ENCODE data around the gene PSME3IP1.
"Not testable (repeated sequence)": the region's sequence is repeated elsewhere in the genome, so short reads cannot be mapped to it uniquely, and the experiment has no call there.

PSME3IP1 gene, protein sequence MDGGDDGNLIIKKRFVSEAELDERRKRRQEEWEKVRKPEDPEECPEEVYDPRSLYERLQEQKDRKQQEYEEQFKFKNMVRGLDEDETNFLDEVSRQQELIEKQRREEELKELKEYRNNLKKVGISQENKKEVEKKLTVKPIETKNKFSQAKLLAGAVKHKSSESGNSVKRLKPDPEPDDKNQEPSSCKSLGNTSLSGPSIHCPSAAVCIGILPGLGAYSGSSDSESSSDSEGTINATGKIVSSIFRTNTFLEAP

DNA sequence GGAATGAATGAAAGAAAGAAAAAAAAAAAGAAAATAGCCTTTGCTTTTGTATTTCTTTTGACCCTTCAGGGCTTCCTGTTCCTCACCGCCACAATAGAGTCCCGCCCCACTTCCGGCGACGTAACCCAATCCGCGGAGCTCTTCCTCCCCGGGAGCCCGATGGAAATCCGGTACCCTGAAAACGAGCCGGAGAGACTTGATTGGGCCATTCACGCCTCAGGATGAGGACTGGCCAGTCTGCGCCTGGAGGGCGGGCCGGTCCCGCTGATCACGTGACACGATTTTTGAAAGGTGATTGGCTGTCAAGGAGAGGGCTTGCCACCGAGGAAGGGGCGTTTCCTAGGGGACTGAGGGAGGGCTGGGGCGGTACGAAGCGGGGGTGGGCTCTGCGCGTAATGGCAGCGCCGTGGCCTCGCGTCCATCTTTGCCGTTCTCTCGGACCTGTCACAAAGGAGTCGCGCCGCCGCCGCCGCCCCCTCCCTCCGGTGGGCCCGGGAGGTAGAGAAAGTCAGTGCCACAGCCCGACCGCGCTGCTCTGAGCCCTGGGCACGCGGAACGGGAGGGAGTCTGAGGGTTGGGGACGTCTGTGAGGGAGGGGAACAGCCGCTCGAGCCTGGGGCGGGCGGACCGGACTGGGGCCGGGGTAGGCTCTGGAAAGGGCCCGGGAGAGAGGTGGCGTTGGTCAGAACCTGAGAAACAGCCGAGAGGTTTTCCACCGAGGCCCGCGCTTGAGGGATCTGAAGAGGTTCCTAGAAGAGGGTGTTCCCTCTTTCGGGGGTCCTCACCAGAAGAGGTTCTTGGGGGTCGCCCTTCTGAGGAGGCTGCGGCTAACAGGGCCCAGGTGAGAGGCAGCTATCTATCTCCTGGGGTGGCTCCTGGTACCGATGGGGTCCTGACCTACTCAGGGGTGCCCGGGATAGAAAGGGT lies at the start of gene PSME3IP1, which contains the start of gene RSPRY1:
Gene PSME3IP1, minus strand, starts transcription at position 95 of the 927 bp plus-strand sequence. CDS start 12,185 bp downstream, outside the sequence.
Gene RSPRY1, plus strand, starts transcription at position 385 of the 927 bp plus-strand sequence. CDS start 18,330 bp downstream, outside the sequence.
- DNase-seq (ENCODE audit: low spot score): peak; percentile 95

DNA sequence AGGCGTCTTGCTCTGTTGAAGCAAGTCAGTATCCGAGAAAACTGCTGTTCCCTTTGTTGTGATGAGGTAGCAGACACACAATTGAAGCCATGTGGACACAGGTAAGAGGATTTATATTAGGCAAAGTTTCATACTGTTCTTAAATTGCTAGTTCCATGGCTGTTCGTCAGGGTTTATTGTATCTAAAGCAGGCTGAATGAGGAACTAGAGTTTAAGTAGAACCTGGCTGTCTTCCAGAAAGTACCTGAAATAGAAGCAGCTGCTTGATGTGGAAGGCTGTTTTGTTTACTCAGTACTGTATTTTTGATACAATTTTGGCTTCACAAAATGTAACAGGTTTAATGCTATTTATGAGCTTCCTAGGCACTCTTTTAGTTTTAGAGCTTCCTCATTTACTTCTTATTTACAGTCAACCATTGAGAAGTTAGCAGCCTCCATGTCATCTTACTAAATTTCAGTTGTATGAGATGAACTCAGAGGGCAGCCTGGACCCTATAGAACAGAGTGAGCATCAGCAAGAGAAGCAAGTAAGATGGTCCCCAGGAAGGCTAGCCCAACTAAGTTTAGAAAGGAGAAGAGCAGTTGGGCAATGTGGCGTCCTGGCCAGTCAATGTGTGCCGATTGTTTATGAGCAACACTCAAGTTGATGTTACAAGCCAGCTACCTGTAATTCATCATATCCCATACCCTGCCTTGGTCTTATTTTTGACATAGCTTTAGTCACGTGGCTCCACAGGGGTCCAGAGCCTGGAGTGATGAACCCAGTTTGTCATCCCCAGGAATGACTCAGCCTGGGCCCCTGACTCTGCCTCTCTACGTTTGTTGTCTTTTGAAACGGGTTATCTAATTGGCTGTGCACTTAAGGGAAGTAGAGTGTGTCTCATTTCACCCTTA lies 49.5 kb upstream of the PSME3IP1 start:
- DNase-seq (ENCODE audit: low spot score): no peak

DNA sequence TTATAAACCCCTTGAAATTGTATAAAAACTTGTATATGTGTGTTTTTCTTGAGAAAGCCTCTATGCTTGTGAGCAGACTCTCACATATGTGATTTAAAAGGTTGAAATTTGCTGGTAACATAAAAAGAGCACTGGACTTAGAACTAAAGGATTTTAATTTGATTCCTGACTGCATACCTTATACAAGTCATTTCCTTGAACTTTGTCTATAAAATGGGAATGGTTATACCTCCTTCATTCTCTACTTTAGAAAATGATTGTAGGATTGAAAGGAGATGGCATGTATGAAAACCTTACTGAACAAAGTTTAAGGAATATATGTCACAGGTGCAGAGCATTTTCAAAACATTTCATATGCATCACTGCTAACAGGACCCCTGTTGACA lies 48.9 kb upstream of the PSME3IP1 start:
- DNase-seq (ENCODE audit: low spot score): no peak

DNA sequence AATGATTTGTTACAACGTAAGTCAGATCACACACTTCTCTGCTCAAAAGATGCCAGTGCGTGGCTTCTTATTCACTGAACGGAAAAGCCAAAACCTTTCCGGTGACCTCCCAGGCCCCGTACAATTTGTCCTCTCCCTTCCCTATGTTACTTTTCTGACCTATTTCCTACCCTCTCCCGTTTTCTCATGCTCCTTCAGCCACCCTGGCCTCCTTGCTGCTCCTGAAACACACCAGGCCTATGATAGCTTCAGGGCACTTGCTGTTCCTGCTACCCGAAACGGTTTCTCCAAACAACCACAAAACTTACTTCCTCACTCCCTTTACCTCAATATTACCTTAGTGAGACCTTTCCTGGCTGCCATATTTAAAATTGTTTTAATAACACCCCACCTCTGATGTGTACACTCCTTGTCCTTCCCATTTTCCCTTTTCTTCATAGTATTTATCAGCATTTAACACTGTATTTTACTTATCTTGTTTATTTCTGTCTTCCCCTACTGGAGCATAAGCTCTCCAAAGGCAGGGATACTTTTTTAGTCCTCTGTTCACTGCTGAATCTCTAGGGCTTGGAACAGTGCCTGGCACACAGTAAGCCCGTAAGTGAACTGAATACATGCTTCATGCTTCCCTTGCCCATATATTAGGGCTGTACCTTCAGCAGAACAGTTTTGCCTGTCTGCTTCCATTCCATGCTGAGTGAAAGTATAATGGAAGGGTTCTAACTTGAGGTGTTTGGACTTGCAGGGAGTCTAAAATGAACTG lies 48.3 kb upstream of the PSME3IP1 start:
- no peak for DNase-seq (ENCODE audit: low spot score)

DNA sequence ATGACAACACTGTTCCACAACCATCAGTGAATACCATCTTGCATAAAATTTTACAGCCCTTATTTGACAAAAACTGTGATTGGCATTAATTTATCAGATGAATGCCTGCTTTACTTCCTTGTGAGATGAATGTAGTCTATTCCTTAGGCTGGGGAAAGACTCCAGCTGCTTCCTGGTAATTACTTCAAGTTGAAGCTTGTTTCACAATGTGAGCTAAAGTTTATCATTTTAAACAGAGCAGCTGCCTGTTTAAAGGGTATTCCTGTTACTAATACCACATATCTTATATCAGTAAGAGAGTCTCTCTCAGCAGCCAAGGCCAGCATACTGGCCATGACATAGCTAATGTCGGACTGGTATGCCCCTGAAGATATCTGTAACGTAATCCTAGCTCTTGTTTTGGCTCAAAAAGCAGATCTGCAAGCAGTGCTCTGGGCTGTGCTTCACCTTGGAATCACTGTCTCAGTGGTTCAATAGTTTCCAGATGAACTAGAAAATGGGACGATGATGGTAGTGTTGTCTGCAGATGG lies 46.0 kb upstream of the PSME3IP1 start:
- DNase-seq (ENCODE audit: low spot score): no peak

DNA sequence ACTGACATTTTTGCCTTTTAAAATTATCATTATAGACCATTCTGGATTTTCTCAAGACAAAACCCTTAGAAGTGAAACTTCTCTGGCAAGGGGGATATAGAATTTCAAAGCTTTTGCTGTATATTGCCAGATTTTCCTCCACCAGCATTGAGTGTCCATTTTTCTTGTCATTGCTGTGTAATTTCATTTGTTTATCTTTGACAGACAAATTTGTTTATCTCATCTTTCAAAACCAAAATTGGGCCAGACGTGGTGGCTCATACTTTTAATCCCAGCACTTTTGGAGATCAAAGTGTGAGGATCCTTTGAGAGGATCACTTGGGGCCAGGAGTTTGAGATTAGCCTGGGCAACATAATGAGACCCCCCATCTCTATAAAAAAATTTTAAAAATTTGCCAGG lies 43.2 kb upstream of the PSME3IP1 start:
- no peak for DNase-seq (ENCODE audit: low spot score)

DNA sequence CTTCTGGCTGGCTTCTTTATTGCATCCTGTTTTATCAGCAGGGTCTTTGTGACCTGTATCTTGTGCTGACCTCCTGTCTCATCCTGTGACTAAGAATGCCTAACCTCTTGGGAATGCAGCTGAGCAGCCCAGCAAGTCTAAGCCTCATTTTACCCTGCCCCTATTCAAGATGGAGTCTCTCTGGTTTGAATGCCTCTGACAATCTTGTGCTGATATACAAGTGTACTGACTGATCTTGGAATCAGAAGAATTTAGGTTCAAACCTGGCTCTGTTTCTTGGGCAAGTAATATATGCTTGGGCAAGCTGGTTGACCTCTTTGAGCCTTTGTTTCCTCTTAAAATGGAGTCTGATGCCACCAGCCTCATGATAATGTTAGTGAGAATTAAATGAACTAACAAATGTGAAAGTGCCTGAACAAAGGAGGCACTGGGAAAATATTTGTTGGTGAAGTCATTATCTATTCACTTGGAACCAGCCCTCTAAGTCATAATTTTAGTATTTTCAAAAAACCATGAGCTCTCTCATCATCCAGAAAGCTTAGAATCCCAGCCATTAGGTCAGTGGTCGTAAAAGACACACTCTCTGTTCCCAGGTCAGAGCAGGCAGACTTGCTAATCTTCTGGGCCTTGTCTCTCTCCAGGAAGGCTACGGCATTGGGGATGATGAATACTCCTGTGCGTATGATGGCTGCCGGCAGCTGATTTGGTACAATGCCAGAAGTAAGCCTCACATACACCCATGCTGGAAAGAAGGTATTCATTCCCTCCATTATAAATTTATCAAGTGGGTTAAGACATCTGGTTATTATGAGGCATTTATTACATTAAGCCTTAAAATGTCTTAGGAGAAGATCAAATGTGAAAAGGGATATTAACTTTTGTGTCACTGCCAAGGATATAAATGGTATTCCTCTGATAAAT lies 41.1 kb upstream of the PSME3IP1 start:
- DNase-seq (ENCODE audit: low spot score): no peak

DNA sequence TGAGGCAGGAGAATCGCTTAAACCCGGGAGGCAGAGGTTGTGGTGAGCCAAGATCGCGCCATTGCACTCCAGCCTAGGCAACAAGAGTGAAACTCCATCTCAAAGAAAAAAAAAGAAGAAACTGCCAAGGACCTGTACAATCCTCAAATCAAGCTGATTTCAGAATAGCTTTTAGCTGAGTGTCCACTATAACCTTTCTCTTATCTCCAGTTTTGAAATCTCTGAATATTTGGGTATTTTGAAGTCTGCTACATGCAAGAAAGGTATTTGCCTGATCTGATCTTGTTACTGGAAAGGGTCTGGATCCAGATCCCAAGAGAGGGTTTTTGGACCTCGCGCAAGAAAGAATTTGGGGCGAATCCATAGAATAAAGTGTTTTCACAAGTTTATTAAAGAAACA lies 40.1 kb upstream of the PSME3IP1 start:
- no peak for DNase-seq (ENCODE audit: low spot score)

DNA sequence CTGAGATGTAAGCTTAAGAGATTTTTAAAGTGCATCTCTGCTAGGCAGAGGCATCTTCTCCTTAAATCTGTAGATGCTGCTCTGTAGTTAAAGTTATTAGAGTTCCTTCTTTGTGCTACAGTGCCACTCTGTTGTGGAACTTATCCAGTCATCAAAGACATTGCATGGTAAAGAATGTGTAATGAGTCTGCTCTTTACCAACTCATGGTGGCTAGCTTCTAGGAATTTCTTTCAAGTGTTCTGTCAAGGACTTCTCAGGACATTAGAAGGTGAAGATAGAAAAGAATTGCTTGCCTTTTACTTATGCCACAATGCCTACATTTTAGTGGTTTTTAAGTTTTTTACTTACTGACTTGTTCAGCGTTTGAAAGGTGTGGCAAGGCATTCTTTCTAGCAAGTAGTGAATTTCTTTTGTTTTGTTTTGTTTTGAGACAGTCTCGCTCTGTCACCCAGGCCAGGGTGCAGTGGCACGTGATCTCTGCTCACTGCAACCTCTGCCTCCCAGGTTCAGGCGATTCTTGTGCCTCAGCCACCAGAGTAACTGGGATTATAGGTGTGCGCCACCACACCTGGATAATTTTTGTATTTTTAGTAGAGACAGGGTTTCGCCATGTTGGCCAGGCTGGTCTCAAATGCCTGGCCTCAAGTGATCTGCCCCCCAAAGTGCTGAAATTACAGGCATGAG lies 39.0 kb upstream of the PSME3IP1 start:
- no peak for DNase-seq (ENCODE audit: low spot score)

DNA sequence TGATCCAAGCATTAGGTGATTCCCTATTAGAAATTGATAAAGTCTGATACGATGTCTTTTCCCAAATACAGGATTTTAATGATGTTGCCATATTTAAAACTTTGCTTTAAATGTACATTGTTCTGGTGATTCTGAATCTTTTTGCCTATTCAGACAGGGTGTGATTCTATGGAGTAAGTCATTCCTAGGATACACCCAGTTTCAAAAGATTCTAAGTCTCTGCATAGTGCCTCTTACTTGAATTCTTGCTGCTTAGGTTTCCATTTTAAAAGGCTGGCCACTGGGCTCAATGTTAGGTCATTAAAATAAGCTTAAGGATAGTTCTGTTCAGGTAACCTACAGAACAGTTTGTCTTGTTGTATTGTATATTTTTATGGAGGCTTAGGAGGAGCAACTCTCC lies 37.2 kb upstream of the PSME3IP1 start:
- DNase-seq (ENCODE audit: low spot score): no peak

DNA sequence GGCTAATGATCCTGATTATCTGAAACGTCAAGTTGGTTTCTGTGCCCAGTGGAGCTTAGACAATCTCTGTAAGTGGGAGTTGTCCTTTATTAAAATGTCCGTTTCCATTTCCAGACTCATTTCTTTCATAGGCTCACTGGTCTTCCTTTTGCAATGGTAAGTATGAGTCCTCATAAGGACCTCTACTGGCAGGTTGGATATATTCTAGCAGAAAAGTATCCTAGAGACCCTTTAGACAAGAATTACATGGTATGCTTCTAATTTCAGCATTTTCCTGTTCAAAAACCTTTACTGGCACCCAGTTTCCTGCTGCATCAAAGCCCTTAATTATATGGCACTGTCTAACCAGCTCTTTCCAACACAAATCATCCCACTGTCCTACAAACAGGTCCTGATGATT lies 31.1 kb upstream of the PSME3IP1 start:
- no peak for DNase-seq (ENCODE audit: low spot score)

DNA sequence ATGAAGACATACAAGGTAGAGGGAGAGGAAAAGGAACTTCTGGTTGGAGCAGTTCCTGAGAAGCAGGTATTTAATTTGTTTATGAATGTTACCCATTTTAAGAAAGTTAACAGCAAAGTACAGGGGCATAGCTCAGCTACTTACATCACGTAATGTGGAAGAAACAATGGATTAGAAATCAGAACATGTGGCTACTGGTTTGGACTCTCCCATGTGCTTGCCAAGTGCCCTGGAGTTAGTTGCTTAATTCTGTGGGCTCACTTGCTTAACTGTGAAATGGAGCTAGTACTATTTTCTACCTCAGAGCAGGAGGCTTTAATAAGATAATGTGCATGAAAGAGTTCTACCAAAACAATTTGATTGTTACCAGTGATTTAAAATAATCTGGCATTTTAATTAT lies 27.6 kb upstream of the PSME3IP1 start:
- no peak for DNase-seq (ENCODE audit: low spot score)

DNA sequence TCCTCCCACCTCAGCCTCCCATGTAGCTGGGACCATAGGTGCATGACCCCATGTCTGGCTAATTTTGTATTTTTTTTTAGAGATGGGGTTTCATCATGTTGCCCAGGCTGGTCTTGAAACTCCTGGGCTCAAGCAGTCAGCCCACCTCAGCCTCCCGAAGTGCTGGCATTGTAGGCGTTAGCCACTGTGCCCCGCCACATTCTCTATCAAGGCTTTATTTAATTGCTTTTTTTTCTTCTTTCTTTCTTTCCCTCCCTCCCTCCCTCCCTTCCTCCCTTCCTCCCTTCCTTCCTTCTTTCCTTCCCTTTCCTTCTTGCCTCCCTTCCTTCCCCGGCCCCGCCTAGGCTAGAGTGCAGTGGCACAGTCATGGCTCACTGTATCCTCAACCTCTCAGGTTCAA lies 23.9 kb upstream of the PSME3IP1 start:
- DNase-seq (ENCODE audit: low spot score): no peak

DNA sequence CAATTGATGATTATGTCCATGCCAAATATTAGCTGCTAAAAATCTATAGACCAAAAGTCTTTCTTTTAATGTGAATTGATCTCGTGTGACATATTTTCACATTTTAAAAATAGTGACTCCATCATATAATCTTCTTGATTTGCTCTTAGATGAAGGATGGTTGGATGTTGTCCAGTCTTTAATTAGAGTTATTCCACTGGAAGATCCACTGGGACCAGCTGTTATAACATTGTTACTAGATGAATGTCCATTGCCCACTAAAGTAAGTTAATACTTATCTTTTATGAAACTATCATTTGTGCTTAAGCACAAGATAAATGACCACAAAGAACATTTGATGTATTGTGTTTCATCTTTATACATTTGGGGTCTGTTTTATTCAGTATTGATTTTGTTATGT lies 23.1 kb upstream of the PSME3IP1 start:
- DNase-seq (ENCODE audit: low spot score): no peak

DNA sequence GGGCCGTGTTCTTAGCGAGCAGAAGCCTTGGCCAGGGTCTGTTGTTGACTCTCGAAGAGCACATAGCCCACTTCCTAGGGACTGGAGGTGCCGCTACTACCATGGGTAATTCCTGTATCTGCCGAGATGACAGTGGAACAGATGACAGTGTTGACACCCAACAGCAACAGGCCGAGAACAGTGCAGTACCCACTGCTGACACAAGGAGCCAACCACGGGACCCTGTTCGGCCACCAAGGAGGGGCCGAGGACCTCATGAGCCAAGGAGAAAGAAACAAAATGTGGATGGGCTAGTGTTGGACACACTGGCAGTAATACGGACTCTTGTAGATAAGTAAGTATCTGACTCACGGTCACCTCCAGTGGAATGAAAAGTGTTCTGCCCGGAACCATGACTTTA lies 18.8 kb upstream of the PSME3IP1 start:
- no peak for DNase-seq (ENCODE audit: low spot score)

DNA sequence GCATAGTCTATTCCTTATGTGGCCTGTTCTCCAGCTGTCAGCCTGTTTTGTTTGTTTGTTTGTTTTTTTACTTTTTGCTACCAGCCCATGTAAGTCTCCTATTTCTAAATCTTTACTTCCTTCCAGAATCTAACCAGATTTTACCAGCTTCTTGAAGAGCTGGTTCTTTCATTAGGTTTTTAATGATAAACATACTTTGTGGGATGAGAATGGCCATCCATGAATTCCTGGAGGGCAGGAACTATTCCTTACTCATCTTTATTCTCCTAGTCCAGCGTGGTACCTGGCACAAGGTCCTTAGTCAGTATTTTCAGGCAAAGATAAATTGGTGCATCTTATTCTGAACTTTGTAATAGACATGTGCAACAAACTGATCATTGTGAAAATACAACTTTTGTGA lies 17.6 kb upstream of the PSME3IP1 start:
- DNase-seq (ENCODE audit: low spot score): no peak

DNA sequence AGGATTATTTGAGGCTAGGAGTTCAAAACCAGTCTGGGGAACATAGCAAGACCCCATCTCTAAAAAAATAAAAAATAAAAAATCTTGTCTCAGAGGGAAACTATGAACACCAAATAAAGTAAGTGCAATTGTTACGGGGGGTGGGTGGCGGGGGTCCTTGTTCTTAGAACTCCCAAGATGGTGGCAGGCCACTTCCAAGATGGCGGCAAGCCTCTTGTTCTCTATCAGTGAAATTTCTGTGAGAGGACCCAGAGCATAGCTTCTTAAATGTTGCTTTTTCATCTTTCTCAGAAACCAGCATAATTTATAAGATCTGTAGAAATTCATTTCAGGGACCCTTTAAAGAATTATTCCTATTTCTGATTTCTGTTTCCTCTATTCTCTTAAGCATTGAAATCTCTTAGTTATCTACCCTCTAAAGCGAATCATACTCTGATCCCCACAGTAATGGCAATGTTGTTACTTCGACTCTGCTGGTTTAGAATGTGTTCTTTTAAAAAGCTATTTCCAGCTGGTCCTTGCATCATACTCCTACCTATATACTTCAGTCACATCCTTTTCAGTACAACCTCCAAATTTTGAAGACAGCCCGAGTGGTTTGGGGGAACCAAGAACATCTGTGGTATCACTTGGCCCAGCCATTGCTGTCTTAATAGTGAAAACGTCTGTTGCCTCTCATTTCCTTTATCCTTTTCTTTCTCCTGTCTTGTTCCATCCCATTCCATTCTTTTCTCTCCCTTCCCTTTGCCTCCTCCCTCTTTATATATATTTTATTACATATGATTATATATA lies 16.5 kb upstream of the PSME3IP1 start:
- DNase-seq (ENCODE audit: low spot score): no peak

DNA sequence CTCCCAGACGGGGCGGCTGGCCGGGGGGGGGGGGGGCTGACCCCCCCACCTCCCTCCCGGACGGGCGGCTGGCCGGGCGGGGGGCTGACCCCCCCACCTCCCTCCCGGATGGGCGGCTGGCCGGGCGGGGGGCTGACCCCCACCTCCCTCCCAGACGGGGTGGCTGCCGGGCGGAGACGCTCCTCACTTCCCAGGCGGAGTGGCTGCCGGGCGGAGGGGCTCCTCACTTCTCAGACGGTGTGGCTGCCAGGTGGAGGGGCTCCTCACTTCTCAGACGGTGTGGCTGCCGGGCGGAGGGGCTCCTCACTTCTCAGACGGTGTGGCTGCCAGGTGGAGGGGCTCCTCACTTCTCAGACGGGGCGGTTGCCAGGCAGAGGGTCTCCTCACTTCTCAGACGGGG lies 15.1 kb upstream of the PSME3IP1 start:
- not testable (repeated sequence) for DNase-seq (ENCODE audit: low spot score)

DNA sequence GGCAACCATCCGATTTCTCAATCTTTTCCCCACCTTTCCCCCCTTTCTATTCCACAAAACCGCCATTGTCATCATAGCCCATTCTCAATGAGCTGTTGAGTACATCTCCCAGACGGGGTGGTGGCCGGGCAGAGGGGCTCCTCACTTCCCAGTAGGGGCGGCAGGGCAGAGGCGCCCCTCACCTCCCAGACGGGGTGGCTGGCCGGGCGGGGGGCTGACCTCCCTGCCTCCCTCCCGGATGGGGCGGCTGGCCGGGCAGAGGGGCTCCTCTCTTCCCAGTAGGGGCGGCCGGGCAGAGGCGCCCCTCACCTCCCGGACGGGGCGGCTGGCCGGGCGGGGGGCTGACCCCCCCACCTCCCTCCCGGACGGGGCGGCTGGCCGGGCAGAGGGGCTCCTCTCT lies 14.5 kb upstream of the PSME3IP1 start:
- DNase-seq (ENCODE audit: low spot score): not testable (repeated sequence)

Data from HuH-7.5 (cell line).